Neural progenitor cell (in vitro differentiated cells): Measurements from ENCODE around the gene SCAANT1.

Source experiments
- CTCF ChIP-seq: fragments of 200-600 bp; sonication (generic); IDR thresholded peaks from 2 replicates; pipeline ENCODE4 v1.5.1; 2017; ENCODE audit warnings: antibody characterized with exemption, mild to moderate bottlenecking
- EZH2 ChIP-seq: fragments of 200-600 bp; sonication (generic); IDR thresholded peaks from 2 replicates; pipeline ENCODE4 v1.6.1; 2017; ENCODE audit warnings: antibody characterized with exemption, mild to moderate bottlenecking, moderate library complexity

GRCh38 chr3:63949005-63949404 is 36.8 kb upstream of the SCAANT1 start:
- TF ChIP-seq CTCF: no peak
- TF ChIP-seq EZH2: no peak
